DLD1 (cell line): ENCODE measurements around the gene CYB561D2.

Source experiments
- in situ Hi-C: cut with HindIII; loops from 2 replicates; pipeline ENCODE4 v1.10.0; 2017; ENCODE audit warnings: low sequenced_read_pairs

CYB561D2 gene

DNA sequence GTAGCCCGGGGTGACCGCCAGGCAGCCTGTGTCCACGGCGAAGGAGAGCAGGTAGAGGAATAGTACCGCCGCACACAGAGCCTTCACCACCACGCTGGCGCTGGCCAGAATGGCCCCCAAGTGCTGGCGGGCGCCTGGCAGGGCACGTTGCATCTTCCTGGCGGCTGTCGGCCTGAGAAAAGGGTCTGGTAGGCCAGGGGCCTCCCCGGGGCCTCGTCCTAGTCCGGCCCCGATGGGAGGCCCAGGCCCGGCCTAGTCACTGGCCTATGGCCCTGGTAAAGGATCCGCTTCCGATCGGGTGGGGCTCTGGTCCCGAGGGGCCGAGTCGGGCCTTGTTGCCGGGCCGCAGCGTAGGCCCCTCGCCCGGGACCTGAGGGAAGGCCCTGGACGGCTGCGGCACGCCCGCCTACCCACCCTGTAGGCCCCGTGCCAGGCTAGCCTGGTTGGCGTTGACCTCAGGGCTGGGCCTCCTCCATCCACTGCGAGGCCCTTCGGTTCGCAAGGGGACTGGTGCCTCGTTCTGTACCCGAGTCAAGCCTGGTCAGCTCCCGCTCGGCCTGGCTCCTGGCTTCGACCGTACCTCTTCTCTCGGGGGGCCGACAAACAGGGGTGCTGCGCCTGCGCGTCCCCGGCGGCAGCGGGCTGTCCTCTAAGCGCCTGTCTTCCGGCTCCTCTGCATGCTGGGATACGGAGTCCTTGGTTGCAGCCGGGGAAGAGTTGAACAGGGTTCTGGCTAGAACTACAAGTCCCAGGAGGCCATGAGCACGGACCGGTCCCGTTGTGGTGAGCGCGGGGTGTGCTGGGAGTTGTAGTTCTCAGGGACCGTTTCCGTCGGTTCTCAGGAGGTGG lies 8.5 kb downstream of the CYB561D2 start, which contains the start of gene TMEM115:
TSS of gene TMEM115 (minus strand) at position 611 of the 849 bp plus-strand sequence. CDS start at position 153, 458 bp downstream.
- in situ Hi-C loops: no loop called here

DNA sequence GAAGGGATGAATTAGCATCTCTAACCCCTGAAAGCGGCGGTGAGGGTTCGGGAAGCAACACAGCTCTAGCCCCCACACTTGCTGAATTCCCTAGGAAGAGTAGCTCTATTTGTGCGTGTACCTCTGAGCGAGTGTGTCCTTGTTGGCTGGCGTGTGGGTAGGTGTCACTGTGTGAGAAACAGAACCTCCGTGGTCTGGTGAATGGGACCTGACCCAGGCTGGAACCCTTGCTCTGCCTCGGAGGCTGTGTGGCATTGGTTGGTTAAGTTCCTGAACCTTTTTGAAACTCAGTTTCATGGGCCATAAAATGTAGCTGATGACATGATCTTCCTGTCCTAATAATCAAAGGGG lies 9.1 kb downstream of the CYB561D2 start:
- in situ Hi-C loops: no loop called here

DNA sequence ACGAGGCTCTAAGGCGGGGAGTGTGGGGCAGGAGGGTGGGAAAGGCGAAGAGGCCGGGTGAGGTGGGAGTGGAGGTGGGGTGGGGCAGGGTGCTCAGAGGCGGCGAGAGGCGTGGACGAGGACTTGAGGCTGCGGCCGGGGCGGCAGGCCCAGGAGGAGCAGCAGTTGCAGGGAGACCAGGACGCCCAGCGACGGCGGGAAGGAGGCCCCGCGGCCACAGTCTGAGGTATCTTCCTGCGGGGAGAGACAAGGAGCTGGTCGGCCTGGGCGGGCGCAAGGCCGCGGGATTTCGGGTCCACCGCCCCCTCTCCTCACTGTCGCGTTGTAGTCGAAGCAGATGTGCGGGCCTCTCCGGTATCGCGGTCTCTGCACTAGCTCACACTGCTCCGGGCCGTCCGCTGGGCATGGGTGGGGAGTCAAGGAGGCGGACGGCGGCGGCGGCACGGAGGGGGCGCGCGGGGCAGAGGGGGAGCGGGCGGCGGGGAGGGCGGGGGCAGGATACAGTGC lies 14.0 kb downstream of the CYB561D2 start:
- in situ Hi-C loops: no loop called here

DNA sequence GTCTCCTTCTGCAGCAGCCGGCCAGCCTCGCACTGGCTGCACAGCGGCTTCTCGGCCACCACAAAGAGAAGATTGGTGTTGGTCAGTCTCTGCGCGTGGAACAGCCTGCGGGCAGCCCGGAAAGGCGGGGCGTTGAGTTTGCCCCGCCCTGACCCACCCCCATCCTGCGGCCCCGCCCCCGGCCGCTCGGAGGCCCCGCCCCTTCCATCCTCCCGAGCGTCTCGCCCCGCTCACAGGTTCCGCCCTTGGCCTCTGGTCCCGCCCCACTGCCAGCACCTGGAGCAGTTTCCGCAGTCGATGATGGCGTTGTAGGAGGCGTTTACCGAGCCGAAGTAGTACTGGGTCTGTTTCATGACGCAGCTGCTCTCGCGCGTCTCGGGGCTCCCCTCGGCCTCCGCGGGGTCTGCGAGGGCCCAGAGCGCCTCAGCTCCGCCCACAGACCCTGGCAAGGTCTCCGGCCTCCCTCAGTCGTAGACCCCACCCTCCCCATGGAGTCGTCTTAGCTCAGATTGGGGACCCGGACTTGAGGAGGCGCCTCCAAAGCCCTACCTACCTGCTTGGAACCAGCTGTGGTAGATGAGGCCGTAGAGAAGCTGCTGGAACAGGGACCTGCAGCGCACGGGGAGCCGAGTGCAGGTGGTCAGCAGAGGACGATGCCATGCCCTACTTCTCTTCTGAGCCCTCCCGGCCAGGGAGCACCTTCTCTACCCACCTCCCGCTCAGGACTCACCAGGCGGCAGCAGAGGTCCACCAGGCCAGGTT lies 14.6 kb downstream of the CYB561D2 start:
- in situ Hi-C loops: no loop called here

DNA sequence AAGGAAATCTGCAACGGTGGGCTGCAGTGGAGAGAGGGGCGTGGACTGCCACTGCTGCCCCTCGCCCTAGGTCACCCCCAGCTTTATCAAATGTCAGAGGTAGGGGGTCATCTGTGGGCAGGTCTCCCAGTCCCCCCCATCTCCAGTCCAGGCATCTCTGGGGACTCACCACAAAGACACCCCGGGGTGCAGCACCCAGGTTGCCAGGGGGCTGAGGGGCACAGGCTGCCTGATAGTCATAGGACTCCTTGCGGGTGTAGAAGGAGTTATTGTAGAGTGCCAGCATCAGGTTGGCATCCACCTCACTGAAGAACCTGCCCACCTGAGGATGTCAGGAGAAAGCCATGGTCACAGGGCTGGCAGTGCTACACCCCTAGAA lies 15.2 kb downstream of the CYB561D2 start:
- in situ Hi-C loops: no loop called here

DNA sequence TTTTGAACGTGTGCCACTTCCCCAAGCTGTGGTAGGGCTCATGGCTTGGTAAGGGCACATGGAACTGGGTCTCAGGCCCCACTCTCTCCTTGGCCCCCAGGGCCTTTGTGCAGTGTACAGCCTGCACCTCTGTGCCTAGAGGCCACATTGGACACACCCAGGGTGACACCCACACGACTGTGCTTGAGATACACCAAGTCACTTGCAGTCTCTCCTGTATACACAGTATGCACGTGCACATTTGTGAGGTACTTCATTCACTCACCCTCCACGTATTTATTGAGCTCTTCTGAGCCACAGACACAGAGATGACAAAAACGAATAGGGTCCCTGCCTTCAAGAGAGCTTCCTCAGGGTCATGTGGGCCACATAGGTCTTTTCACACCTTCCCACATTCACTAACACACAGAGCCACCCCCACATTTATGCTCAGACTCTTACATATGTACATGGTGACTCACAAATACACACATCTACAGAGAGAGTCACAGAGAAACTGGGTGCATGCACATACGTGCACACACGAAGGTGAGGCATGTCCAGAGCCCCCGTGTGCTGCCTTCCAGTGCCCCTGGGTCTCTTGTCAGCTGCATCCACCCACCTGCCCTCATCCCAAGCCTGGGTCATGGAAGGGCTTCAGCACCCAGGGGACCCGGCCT lies 18.5 kb downstream of the CYB561D2 start:
- in situ Hi-C loops: no loop called here

DNA sequence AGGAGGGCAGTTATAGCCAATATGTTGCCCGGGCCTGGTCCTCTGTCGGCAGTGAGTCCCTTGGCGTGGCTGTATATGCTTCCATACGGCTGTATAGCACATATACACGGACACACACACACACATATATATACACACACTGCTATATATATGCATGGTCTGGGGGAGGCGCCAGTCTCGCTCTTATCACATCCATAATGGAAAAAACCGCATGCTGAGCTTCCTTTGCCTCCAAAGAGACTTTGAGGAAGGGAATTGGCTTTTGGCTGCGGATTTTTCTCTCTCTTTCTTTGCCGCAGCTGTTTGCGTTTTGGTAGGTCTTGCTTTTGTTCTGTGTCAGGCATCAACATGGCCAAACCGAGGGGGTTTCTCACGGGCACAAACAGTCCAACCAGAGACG lies 19.9 kb downstream of the CYB561D2 start:
- in situ Hi-C loops: no loop called here

DNA sequence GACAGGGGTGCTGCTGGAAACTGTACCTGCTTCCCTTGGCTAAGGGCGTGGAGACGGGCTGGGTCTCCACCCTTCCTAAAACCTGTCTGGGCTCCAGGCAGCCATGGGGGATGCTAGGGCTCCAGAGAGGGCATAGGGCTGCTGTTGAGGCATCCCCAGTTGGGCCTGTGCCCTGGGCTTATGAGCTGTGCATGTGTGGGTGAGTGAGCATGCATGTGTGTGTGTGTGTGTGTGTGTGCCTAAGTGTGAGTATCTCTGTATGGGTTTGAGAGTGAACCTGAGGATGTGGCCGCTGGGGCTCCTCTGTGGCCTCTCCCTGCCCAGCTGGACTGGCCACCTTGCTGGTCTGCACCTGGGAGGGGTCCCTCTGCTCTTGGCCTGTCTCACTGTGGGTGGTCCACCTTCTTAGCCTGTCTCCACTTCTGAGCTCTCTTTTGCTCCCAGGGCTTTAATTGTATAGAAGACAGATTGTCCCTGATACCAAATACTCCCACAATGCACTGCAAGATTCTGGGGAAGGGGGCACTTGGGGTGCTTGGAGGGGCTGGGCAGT lies 20.5 kb downstream of the CYB561D2 start:
- in situ Hi-C loops: no loop called here

DNA sequence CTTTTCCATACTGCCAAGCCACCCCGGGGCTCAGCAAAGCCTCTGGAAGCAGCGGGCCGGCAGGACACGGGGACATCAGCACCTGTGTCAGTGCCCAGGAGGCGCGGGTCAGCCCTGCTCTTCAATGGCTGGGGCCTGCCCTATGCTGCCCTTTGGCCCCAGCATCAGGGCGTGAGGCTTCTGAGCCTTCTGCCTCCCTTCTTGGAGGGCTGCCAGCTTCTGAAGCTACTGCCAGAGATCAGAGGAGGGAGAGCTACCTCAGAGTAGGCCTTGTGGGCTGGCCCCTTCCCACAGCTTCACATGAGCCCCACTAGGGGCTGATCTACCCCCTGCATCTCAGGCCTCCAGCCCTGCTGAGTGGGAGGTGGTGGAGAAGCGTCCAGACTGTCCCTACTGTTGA lies 21.7 kb downstream of the CYB561D2 start:
- in situ Hi-C loops: no loop called here

DNA sequence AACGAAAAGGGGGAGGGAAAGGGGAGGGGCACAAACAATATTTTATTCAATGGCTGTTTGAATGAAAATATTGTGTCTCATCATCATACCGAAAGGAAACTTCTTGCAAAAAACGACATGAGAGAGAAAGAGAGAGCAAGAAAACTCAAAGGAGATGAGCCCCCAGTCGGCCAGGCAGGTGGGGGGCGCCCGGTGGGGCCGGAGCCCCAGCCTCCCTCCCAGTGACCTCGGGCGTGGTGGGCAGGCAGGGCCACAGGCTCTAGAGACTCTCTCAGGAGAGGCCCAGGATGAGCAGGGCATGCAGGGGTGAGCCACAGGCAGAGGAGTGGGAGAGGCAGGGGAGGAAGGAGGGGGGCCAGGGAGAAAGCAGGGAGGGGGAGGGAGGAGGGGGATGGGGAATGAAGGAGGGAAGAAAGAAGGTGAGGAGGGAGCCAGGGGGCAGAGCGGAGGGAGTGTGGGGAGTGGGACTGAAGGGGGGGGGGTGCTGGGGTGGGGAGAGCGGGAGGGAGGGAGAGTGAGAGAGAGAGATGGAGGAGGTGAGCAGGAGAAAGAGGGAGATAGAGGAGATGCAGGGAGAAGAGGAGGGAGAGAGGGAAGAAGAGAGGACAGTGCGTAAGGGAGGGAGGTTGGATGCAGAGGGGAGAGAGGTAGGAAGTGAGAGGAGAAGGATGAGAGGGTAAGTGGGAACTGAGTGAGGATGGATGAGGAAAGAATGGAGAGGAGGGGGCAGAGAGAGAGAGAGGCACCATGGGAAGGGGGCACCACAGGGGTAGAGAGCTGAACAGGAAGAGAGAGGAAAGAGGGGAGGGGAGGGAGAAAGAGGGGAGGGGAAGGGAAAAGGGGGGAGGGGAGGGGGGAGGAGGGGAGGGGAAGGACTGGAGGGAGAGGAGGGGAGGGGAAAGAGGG lies 22.7 kb downstream of the CYB561D2 start:
- in situ Hi-C loops: no loop called here

DNA sequence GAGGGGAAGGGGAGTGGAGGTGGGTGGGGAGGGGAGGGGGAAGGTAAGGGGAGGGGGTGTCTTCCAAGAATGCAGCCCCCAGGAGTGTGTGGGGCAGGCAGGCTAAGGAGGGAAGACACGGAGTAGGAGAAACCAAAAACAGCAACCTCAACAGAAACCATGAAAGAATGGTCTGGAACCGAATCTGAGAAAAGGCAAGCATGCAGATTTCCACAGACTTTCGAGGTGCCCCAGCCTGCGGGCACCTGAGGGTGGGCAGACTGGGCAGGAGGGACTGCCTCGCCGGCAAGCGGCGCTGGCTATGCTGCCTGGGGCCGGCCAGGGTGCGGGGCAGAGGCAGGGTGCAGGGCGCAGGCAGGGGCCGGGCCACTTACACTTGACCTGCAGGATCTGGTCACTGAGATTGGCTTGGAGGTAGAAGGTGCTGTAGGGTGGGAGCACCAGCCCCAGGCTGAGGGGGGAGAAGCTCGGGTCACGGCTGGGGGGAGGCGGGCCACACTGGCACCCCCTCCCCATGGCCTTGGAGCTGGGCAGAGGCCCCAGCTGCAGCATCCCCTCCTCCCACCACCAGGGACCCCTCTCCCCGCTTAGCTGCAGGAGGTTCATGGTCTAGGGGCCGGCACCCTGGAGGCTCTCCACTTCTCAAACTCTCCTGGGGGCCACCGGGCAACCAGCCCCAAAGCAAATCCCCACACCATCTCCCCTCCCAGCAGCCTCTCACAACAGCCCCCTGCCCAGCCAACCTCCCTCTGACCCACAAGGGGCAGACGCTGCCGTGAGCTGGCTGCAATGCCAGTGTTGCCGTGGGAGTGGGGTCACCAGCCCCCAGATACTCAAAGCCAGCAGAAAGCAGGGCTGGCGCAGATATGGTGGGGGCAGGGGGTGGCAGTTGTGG lies 23.9 kb downstream of the CYB561D2 start:
- in situ Hi-C loops: no loop called here

DNA sequence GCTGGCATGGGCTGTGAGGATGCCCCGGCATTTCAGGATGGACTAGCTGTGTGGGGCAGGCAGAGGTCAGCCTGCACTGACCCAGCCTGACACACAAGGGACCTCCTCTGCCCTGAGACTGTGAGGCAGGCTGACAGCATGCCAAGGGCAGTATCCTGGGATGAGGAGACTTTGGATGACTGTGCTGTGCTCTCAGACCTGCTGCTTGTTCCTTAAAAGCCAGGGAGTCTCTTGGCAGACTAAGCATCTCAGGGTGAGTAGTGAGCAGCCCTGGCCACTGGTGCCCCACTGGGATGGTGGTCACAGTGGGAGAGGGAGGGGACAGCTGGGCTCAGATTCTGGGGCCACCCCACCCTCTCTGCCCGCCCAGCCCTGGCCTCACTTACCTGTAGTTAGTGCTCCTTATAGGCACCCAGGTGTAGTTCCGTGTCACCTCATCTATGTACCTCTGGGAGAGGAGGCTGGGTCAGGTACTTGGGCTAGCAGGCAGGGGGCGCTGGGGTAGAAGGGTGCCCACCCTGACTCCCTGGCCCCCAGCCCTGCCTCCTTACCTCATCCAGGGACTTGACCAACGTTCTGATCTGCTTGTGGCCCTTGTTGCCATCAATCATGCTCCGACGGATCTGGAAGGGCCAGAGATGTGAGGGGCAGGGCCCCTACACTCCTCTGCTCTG lies 24.7 kb downstream of the CYB561D2 start:
- in situ Hi-C loops: no loop called here

DNA sequence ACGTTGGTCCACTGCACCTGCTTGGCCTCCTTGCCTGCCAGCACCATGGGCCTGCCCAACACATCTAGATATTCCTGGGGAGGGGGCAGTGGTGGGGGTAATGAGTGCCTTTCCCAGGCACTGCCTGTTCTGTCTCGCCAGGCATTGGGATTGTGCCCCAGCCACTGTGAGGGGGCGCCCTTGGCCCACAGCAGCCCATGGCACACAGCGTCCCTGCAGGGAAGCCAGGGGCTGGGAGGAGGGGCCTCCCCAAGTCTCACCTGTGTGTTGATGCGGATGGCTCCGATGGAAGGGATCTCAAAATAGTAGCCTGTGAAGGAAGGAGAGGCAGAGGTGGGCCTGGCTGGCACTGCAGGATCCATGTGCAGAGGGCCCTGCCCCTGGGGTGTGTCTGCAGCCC lies 27.4 kb downstream of the CYB561D2 start:
- in situ Hi-C loops: no loop called here

DNA sequence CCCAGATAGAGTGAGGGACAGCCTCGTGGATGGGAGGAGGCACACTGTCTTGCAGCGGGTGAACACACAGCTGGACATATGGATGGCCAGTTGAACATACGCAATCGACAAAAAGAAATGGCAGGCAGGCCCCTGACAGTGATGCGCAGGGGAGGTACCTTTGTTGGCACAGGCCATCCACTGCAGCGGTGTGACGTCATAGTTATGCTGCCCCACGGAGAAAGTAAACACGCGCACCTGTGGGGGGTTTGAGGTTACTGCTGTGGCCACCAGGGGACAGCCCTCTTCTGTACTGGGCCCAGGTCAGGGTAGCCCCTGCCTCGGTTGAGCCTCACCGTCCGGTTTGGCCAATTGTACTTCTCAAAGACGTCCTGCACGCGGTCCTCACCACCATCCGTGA lies 28.1 kb downstream of the CYB561D2 start:
- in situ Hi-C loops: no loop called here

DNA sequence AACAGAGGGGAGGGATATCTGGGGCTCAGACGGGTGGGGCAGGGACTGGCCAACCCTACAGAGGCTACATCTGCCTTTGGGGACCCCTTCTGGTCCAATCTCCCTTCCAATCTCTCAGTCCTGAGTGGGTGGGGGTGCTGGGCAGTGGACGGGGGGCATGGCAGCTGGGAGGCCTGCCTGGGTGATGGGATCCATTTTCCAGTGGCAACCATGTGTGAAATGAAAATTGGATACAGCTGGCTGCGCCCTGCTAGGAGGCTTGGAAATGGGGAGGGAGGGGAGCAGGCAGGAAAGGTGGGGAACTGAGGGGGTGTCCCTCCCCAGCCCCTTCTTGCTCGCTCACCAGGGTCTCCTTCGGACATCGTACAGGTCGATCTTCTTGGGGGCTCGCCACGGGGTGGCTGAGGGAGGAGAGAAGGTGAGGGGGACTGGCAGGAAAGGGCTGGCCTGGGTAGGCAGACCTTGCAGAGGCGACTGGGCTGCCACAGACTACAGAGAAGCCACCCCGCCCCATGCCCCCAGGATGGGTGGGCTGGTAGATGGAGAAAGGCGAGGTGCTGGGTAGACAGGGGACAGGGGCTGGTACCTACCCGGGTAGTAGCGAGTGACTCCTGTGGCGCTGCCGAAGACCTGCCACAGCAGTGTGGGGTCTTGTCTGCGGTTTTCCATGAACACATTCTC lies 29.9 kb downstream of the CYB561D2 start:
- in situ Hi-C loops: no loop called here

DNA sequence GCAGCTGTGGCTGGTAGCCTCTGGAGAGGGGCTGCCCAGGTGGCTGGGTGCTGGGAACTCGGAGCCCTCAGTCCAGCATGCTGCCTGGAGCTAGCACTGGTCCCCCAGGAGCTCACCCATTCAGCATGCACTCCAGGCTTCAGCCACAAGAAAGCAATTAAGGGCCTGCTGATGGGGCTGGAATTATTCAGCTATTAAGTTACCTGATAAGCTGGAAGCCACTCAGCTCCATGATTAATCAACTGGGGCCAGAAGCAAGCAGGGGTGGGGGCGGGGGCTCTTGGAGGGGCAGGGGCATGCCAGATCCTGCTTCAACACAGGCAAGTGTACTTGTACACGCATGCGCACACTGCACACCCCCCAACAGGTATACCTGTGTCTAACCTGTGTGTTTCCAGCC lies 30.7 kb downstream of the CYB561D2 start:
- in situ Hi-C loops: no loop called here

DNA sequence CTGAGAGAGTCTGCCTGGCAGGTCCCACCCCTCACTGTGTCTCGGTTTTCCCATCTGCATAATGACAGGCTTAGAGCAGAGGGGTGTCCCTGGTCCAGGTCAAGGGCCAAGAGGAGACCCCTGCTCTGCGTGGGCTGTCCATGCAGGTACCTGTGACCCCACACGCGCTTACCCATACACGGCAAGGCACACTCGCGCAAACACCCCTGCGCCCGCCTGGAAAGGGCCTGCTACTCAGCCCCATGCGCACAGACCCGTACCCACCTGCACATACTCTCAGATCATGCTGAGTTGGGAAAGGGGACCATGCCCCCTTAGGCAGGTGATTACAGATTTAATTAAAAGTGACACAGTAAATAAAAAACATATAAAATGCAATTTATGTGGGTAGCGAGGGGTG lies 32.1 kb downstream of the CYB561D2 start:
- in situ Hi-C loops: no loop called here

DNA sequence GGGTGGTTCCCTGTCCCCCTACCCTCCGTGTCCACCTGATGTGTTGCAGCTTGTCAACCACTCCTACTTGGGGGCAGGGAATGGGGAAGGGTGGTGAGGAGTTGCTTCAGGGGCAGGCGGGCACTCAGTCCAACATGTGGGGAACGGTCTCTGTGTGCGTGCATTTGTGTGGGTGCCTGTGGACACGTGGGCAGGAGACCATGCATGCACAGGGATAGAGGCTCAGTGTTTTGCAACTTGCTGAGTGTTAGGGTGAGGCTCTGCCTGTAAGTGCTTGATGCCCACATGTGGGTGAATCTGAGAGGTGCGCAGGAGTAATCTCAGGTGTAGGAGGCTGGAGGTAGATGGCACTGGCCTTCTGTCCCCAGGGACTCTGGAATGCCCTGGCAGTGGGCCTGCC lies 33.1 kb downstream of the CYB561D2 start:
- in situ Hi-C loops: no loop called here
